Thyroid gland (tissue), 4 donors: ENCODE data around the gene ADH7.

Experiments
- POLR2A ChIP-seq, 2 donors: fragments of 450-650 bp; IDR thresholded peaks; one replicate each; pipeline ENCODE4 v1.6.1; 2017; ENCODE audit warnings: antibody characterized with exemption in 2 of 2, mild to moderate bottlenecking in 2 of 2, moderate library complexity in 1 of 2
- TF ChIP-seq, protein P1 (sequence below), 6 experiments: fragments of 200-600 bp in 3 of 6; fragments of 450-650 bp in 3 of 6; sonication (generic) in 3 of 6; IDR thresholded peaks; one replicate each; pipeline ENCODE4 v1.5.1; 2016 to 2019; ENCODE audit warnings: antibody characterized with exemption in 6 of 6, mild to moderate bottlenecking in 2 of 6, inconsistent platforms in 1 of 6, moderate library complexity in 1 of 6

GRCh38 chr4:99395595-99396364 lies 39.4 kb downstream of the ADH7 start:
- no peak for TF ChIP-seq POLR2A (IDR thresholded peaks at IDR 0.05)
- TF ChIP-seq, protein P1, sequence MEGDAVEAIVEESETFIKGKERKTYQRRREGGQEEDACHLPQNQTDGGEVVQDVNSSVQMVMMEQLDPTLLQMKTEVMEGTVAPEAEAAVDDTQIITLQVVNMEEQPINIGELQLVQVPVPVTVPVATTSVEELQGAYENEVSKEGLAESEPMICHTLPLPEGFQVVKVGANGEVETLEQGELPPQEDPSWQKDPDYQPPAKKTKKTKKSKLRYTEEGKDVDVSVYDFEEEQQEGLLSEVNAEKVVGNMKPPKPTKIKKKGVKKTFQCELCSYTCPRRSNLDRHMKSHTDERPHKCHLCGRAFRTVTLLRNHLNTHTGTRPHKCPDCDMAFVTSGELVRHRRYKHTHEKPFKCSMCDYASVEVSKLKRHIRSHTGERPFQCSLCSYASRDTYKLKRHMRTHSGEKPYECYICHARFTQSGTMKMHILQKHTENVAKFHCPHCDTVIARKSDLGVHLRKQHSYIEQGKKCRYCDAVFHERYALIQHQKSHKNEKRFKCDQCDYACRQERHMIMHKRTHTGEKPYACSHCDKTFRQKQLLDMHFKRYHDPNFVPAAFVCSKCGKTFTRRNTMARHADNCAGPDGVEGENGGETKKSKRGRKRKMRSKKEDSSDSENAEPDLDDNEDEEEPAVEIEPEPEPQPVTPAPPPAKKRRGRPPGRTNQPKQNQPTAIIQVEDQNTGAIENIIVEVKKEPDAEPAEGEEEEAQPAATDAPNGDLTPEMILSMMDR (IDR thresholded peaks at IDR 0.05) = no peak
